ENCODE measurements around the gene DVL1. TPM values are rescaled to one million over a fixed set of nuclear protein-coding genes. Genes with fewer than 3 reads are reported as not detected.

The DVL1 gene
- total and polyA plus RNA-seq, 2 of the 13 experiments (the other 11 are each of a cell fraction or from before 2014, with no cell fraction given): 30.8 to 60.4 TPM

GRCh38 chr1:1359664-1360468 is 10.6 kb upstream of the DVL1 start (continued):
- TF ChIP-seq RAD21 (CRISPR knock-in tag; IDR thresholded peaks at IDR 0.05) (no peak), ZNF333 (CRISPR knock-in tag; IDR thresholded peaks at IDR 0.05; ENCODE audit: borderline replicate concordance) (peak; percentile 26; the same call in 1 of the 2 replicates), ZNF709 (CRISPR knock-in tag; IDR thresholded peaks at IDR 0.05) (peak; percentile 51; the same call in 1 of the 2 replicates), TFAP4 (IDR thresholded peaks at IDR 0.05; ENCODE audit: borderline replicate concordance, low read depth) (peak; percentile 42; the same call in 1 of the 2 replicates), CEBPZ (IDR thresholded peaks at IDR 0.05; ENCODE audit: low read length) (no peak), ZNF703 (CRISPR knock-in tag; IDR thresholded peaks at IDR 0.05; ENCODE audit: borderline replicate concordance) (0 out of 2 replicates have a peak, but pooled peaks have one; percentile 63), TCF7 (IDR thresholded peaks at IDR 0.05; ENCODE audit: low read depth) (peak; percentile 74), NCOA2 (CRISPR knock-in tag; IDR thresholded peaks at IDR 0.05) (peak; percentile 53), JUNB (CRISPR knock-in tag; IDR thresholded peaks at IDR 0.05; ENCODE audit: borderline replicate concordance) (no peak), NFYC (CRISPR knock-in tag; IDR thresholded peaks at IDR 0.05) (no peak), NCOR1 (IDR thresholded peaks at IDR 0.05; ENCODE audit: borderline replicate concordance, low read length) (peak; percentile 31; the same call in 1 of the 2 replicates), ISL2 (CRISPR knock-in tag; IDR thresholded peaks at IDR 0.05) (peak; percentile 51; the same call in 1 of the 2 replicates), CEBPG (CRISPR knock-in tag; IDR thresholded peaks at IDR 0.05) (no peak), ARNTL (CRISPR knock-in tag; IDR thresholded peaks at IDR 0.05) (peak; percentile 60; the same call in 1 of the 2 replicates), ZFY (CRISPR knock-in tag; IDR thresholded peaks at IDR 0.05) (peak; percentile 82), ZNF24 (IDR thresholded peaks at IDR 0.05) (no peak), ZNF543 (CRISPR knock-in tag; IDR thresholded peaks at IDR 0.05) (peak; percentile 81), NR2F6 (IDR thresholded peaks at IDR 0.05) (peak; percentile 98), NR2F6 (CRISPR knock-in tag; IDR thresholded peaks at IDR 0.05) (peak; percentile 94), PATZ1 (CRISPR knock-in tag; IDR thresholded peaks at IDR 0.05) (peak; percentile 86), SALL2 (CRISPR knock-in tag; IDR thresholded peaks at IDR 0.05) (peak; percentile 40; the same call in 1 of the 2 replicates), ZNF503 (CRISPR knock-in tag; IDR thresholded peaks at IDR 0.05) (peak; percentile 77; the same call in 1 of the 2 replicates)

All from HepG2 (cell line).